GM18909 (cell line): ENCODE data around the gene FAM222A.

Experiments
- ATAC-seq: cut with Tn5 transposase; IDR thresholded peaks from one replicate; pipeline ENCODE4 v1.9.1; 2021; ENCODE audit warnings: mild to moderate bottlenecking; ENCODE audit not compliant: unreplicated experiment, poor library complexity

The FAM222A gene

GRCh38 chr12:109723311-109723881 lies 9.8 kb downstream of the FAM222A start:
- no peak for ATAC-seq

- no peak for ATAC-seq
Observed at GRCh38 chr12:109724321-109724892, 10.8 kb downstream of the FAM222A start.

GRCh38 chr12:109725321-109726105 lies 11.9 kb downstream of the FAM222A start:
- no peak for ATAC-seq

- ATAC-seq, result no peak
Observed at GRCh38 chr12:109726106-109726497, 12.5 kb downstream of the FAM222A start.

GRCh38 chr12:109726511-109727038 lies 12.9 kb downstream of the FAM222A start:
- no peak for ATAC-seq

GRCh38 chr12:109727039-109727723 lies 13.6 kb downstream of the FAM222A start:
- ATAC-seq, result no peak

- no peak for ATAC-seq
Observed at GRCh38 chr12:109727746-109728726, 14.4 kb downstream of the FAM222A start.

- no peak for ATAC-seq
Observed at GRCh38 chr12:109728921-109729320, 15.3 kb downstream of the FAM222A start.

GRCh38 chr12:109729371-109729781 lies 15.8 kb downstream of the FAM222A start:
- no peak for ATAC-seq

GRCh38 chr12:109729801-109730200 lies 16.2 kb downstream of the FAM222A start:
- no peak for ATAC-seq

GRCh38 chr12:109730306-109731145 lies 16.9 kb downstream of the FAM222A start:
- no peak for ATAC-seq

- no peak for ATAC-seq
Observed at GRCh38 chr12:109731231-109731731, 17.7 kb downstream of the FAM222A start.

GRCh38 chr12:109731806-109732205 lies 18.2 kb downstream of the FAM222A start:
- ATAC-seq, result no peak

GRCh38 chr12:109732321-109733305 lies 19.0 kb downstream of the FAM222A start:
- ATAC-seq, result no peak

GRCh38 chr12:109734219-109735000 lies 20.8 kb downstream of the FAM222A start:
- no peak for ATAC-seq

- ATAC-seq, result no peak
Observed at GRCh38 chr12:109735051-109735521, 21.5 kb downstream of the FAM222A start.
